Measurements from ENCODE around the gene PBXIP1. TPM values are rescaled to one million over a fixed set of nuclear protein-coding genes. Genes with fewer than 3 reads are reported as not detected.
A peak's percentile ranks its signal among the peaks of the same experiment; 100 is the strongest.

Gene PBXIP1
- total and polyA plus RNA-seq, 4 donors = 3.8 to 42.8 (median 20.5) TPM

DNA sequence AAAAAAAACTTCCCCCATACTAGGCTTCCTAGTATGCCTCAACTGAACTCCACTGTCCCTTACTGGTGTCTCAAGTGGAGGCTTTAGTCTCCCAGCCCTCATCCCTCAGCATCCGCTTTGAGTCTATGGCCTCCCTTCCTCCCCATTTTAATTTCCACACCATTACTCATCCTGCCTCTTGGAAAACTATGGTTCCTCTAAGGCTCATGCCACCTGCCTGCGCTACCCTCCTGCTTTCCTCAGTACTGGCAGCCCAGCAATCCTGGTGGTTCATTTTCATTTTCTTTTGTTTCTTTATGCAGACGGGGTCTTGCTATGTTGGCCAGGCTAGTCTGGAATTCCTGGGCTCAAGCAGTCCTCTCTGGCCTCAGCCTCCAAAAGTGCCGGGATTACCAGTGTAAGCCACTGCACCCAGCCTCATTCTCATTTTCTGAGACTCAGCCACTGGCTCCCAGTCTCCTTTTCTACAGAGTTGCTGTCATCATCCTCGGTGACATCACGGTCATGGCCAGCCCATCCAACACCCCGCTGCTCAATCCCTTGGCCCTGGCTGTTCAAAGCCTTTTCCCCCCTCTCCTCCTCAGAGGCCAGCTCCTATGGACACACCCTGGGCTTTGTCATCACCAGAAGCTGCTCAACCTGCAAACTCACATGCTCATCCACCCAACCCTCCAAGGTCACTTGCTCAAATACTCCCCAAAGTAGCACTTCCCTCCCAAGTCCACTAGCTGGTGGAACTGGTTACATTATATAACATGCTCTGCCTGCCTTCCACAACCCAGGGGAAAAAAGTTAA, 17.1 kb downstream of the PBXIP1 start (continued):
- TF ChIP-seq, protein P1, sequence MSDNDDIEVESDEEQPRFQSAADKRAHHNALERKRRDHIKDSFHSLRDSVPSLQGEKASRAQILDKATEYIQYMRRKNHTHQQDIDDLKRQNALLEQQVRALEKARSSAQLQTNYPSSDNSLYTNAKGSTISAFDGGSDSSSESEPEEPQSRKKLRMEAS (IDR thresholded peaks at IDR 0.05) = no peak

DNA sequence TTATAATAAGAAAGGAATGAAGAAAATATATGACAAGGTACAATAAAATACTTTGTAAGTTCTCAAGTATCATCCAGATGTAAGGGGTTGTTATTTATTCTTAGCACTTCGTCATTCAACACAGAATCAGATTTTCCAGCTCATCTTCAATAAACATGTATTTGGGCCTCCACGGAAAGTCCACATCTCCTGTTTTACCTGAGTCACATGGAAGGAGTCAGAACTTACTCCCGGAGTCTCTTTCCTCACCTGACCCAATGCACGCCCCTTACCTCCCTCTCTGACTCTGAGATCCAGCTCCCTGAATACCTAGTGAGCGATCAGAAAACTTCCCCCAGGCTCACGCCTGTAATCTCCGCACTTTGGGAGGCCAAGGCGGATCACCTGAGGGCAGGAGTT, 17.9 kb downstream of the PBXIP1 start:
- no peaks in the 10 kb centered on the region for H3K9me3 ChIP-seq (ENCODE audit: control insufficient read depth in 4 of 4, low read length in 3 of 4)
- H3K4me1 ChIP-seq (ENCODE audit: control insufficient read depth in 4 of 4, insufficient read depth in 4 of 4, low read length in 3 of 4) = peaks cover 0 to 38% (median 18%) of the 10 kb centered on the region in 4 donors
- H3K27ac ChIP-seq (ENCODE audit: low read depth in 1 of 2, low read length in 2 of 2) = peak overlapping the region; percentile 94 to 100
- TF ChIP-seq, protein P2, sequence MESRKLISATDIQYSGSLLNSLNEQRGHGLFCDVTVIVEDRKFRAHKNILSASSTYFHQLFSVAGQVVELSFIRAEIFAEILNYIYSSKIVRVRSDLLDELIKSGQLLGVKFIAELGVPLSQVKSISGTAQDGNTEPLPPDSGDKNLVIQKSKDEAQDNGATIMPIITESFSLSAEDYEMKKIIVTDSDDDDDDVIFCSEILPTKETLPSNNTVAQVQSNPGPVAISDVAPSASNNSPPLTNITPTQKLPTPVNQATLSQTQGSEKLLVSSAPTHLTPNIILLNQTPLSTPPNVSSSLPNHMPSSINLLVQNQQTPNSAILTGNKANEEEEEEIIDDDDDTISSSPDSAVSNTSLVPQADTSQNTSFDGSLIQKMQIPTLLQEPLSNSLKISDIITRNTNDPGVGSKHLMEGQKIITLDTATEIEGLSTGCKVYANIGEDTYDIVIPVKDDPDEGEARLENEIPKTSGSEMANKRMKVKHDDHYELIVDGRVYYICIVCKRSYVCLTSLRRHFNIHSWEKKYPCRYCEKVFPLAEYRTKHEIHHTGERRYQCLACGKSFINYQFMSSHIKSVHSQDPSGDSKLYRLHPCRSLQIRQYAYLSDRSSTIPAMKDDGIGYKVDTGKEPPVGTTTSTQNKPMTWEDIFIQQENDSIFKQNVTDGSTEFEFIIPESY (IDR thresholded peaks at IDR 0.05) = no peak
- TF ChIP-seq NR2F2 (IDR thresholded peaks at IDR 0.05) = no peak
- TF ChIP-seq SP1 (IDR thresholded peaks at IDR 0.05) = no peak
- no peak for TF ChIP-seq RXRA (IDR thresholded peaks at IDR 0.05)
- no peak for TF ChIP-seq FOXA2 (IDR thresholded peaks at IDR 0.05)
- no peak for TF ChIP-seq TAF1 (conservative IDR thresholded peaks at IDR 0.05)
- TF ChIP-seq FOXA1 (IDR thresholded peaks at IDR 0.05) = no peak
- no peak for TF ChIP-seq GABPA (IDR thresholded peaks at IDR 0.05 in 1 of 2, conservative IDR thresholded peaks at IDR 0.05 in 1 of 2)
- TF ChIP-seq HNF4A (conservative IDR thresholded peaks at IDR 0.05) = no peak
- TF ChIP-seq HNF4G (IDR thresholded peaks at IDR 0.05) = no peak
- TF ChIP-seq, protein P3, sequence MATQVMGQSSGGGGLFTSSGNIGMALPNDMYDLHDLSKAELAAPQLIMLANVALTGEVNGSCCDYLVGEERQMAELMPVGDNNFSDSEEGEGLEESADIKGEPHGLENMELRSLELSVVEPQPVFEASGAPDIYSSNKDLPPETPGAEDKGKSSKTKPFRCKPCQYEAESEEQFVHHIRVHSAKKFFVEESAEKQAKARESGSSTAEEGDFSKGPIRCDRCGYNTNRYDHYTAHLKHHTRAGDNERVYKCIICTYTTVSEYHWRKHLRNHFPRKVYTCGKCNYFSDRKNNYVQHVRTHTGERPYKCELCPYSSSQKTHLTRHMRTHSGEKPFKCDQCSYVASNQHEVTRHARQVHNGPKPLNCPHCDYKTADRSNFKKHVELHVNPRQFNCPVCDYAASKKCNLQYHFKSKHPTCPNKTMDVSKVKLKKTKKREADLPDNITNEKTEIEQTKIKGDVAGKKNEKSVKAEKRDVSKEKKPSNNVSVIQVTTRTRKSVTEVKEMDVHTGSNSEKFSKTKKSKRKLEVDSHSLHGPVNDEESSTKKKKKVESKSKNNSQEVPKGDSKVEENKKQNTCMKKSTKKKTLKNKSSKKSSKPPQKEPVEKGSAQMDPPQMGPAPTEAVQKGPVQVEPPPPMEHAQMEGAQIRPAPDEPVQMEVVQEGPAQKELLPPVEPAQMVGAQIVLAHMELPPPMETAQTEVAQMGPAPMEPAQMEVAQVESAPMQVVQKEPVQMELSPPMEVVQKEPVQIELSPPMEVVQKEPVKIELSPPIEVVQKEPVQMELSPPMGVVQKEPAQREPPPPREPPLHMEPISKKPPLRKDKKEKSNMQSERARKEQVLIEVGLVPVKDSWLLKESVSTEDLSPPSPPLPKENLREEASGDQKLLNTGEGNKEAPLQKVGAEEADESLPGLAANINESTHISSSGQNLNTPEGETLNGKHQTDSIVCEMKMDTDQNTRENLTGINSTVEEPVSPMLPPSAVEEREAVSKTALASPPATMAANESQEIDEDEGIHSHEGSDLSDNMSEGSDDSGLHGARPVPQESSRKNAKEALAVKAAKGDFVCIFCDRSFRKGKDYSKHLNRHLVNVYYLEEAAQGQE (IDR thresholded peaks at IDR 0.05) = no peak
- TF ChIP-seq RAD21 (IDR thresholded peaks at IDR 0.05) = no peak
- no peak for TF ChIP-seq JUND (IDR thresholded peaks at IDR 0.05)
- no peak for TF ChIP-seq YY1 (IDR thresholded peaks at IDR 0.05)
- TF ChIP-seq, protein P4, sequence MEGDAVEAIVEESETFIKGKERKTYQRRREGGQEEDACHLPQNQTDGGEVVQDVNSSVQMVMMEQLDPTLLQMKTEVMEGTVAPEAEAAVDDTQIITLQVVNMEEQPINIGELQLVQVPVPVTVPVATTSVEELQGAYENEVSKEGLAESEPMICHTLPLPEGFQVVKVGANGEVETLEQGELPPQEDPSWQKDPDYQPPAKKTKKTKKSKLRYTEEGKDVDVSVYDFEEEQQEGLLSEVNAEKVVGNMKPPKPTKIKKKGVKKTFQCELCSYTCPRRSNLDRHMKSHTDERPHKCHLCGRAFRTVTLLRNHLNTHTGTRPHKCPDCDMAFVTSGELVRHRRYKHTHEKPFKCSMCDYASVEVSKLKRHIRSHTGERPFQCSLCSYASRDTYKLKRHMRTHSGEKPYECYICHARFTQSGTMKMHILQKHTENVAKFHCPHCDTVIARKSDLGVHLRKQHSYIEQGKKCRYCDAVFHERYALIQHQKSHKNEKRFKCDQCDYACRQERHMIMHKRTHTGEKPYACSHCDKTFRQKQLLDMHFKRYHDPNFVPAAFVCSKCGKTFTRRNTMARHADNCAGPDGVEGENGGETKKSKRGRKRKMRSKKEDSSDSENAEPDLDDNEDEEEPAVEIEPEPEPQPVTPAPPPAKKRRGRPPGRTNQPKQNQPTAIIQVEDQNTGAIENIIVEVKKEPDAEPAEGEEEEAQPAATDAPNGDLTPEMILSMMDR (IDR thresholded peaks at IDR 0.05; ENCODE audit: low read depth, low read length, missing input control) = no peak
- H3K36me3 ChIP-seq (ENCODE audit: control insufficient read depth in 4 of 4, insufficient read depth in 3 of 4, low read depth in 1 of 4, low read length in 3 of 4) = no peaks in the 10 kb centered on the region
- peak overlapping the region in 1 of 3 donors; percentile 63 for H3K4me3 ChIP-seq (ENCODE audit: low read depth in 1 of 3, low read length in 3 of 3)
- DNase-seq (ENCODE audit: low spot score) = no peak
- no peaks in the 10 kb centered on the region for H3K27me3 ChIP-seq (ENCODE audit: control insufficient read depth in 4 of 4, insufficient read depth in 4 of 4, low read length in 3 of 4)
- peak overlapping the region; percentile 98 for H3K9ac ChIP-seq (ENCODE audit: low read depth in 1 of 2, low read length in 2 of 2)
- 91% methylated on average over 8 of the region's 8 CpGs for WGBS

Measured in liver (tissue), 9 donors.